Measurements from ENCODE around the gene RPS6KA2. TPM values are rescaled to one million over a fixed set of nuclear protein-coding genes. Genes with fewer than 3 reads are reported as not detected.
A peak's percentile ranks its signal among the peaks of the same experiment; 100 is the strongest.
"Not testable (repeated sequence)": the region's sequence is repeated elsewhere in the genome, so short reads cannot be mapped to it uniquely, and the experiment has no call there.

RPS6KA2 gene
- total and polyA plus RNA-seq, 5 experiments from 2014 or later: 2.1 to 13.6 (median 4.8) TPM

- ATAC-seq (no peak), DNase-seq (no peak)
- Mint-ChIP-seq H3K36me3 (peaks cover 0 to 3% (median 0%) of the 10 kb centered on the region in 3 donors), H3K27ac (no peak overlapping the region), H3K4me3 (no peak overlapping the region), H3K4me1 (peaks cover 0 to 12% (median 4%) of the 10 kb centered on the region in 4 donors), H3K9me3 (no peaks in the 10 kb centered on the region), H3K27me3 (peaks cover 0 to 3% (median 0%) of the 10 kb centered on the region in 5 donors)
- POLR2A ChIA-PET: no interaction called here
Measured at GRCh38 chr6:166388290-166389004, 238.6 kb downstream of the RPS6KA2 start.

GRCh38 chr6:166387642-166388289 is 239.3 kb downstream of the RPS6KA2 start:
- POLR2A ChIA-PET: no interaction called here
- Mint-ChIP-seq H3K27me3 (peaks cover 0 to 3% (median 0%) of the 10 kb centered on the region in 5 donors), H3K4me3 (no peak overlapping the region)

GRCh38 chr6:166387098-166387497 is 240.0 kb downstream of the RPS6KA2 start:
- POLR2A ChIA-PET, H3K36me3 Mint-ChIP-seq, DNase-seq, H3K9me3 Mint-ChIP-seq, H3K4me3 Mint-ChIP-seq, ATAC-seq, H3K27me3 Mint-ChIP-seq: not testable (repeated sequence)
- Mint-ChIP-seq H3K27ac (peak overlapping the region in 1 of 10 donors; percentile 19), H3K4me1 (peaks cover 0 to 12% (median 4%) of the 10 kb centered on the region in 4 donors)

More at GRCh38 chr6:166387642-166388289, 239.3 kb downstream of the RPS6KA2 start:
- Mint-ChIP-seq H3K9me3 (no peaks in the 10 kb centered on the region), H3K4me1 (peaks cover 0 to 12% (median 4%) of the 10 kb centered on the region in 4 donors), H3K36me3 (peaks cover 0 to 3% (median 0%) of the 10 kb centered on the region in 3 donors), H3K27ac (no peak overlapping the region)
- no peak for DNase-seq
- ATAC-seq: no peak

- no peak overlapping the region for H3K27ac Mint-ChIP-seq
- H3K4me3 Mint-ChIP-seq: no peak overlapping the region
- no peak for DNase-seq
- no peaks in the 10 kb centered on the region for H3K9me3 Mint-ChIP-seq
- peaks cover 0 to 3% (median 0%) of the 10 kb centered on the region in 3 donors for H3K36me3 Mint-ChIP-seq
- ATAC-seq: no peak
- peaks cover 6 to 18% (median 12%) of the 10 kb centered on the region in 4 donors for H3K4me1 Mint-ChIP-seq
- H3K27me3 Mint-ChIP-seq: peaks cover 0 to 1% (median 0%) of the 10 kb centered on the region in 5 donors
- POLR2A ChIA-PET: no interaction called here
Measured at GRCh38 chr6:166386111-166386510, 240.9 kb downstream of the RPS6KA2 start.

- POLR2A ChIA-PET: interaction anchor here (0.9 to 1.7 kb wide), 6 partner anchors 17 to 52 kb away, joined by 3 to 6 read pairs (median 3); partner anchors contain the start of gene SFT2D1
Measured at GRCh38 chr6:166383802-166384363, 243.2 kb downstream of the RPS6KA2 start.

GRCh38 chr6:166382933-166383801 is 243.9 kb downstream of the RPS6KA2 start, which contains the start of gene MPC1:
Gene MPC1, minus strand, starts transcription at chr6:166382940. Its CDS starts 64 bp downstream, at chr6:166382876.
- H3K36me3 Mint-ChIP-seq: peaks cover 0 to 3% (median 0%) of the 10 kb centered on the region in 3 donors
- DNase-seq: peak; percentile 90 to 95 (median 94)

More at GRCh38 chr6:166383802-166384363, 243.2 kb downstream of the RPS6KA2 start:
- Mint-ChIP-seq H3K4me3 (peak overlapping the region; percentile 81 to 92 (median 90)), H3K27ac (peak overlapping the region; percentile 59 to 95 (median 89)), H3K4me1 (peaks cover 6 to 21% (median 13%) of the 10 kb centered on the region in 4 donors)
- DNase-seq: peak in 4 of 10 donors; percentile 6 to 35 (median 14)
- not testable (repeated sequence) for H3K36me3 Mint-ChIP-seq, H3K27me3 Mint-ChIP-seq, ATAC-seq, H3K9me3 Mint-ChIP-seq

GRCh38 chr6:166382500-166382932 is 244.5 kb downstream of the RPS6KA2 start:
- peaks cover 0 to 2% (median 0%) of the 10 kb centered on the region in 3 donors for H3K36me3 Mint-ChIP-seq
- DNase-seq (peak in 1 of 10 donors; percentile 27), ATAC-seq (peak in 1 of 2 donors; percentile 8)
- H3K4me1 Mint-ChIP-seq: peaks cover 6 to 21% (median 13%) of the 10 kb centered on the region in 4 donors
- H3K27ac Mint-ChIP-seq: peak overlapping the region in 8 of 10 donors; percentile 87 to 95 (median 92)
- POLR2A ChIA-PET: interaction anchor here (1.3 to 1.7 kb wide), 2 partner anchors 29 to 34 kb away, joined by 3 to 5 read pairs; no protein-coding TSS in a partner anchor
- peak overlapping the region; percentile 87 to 97 (median 92) for H3K4me3 Mint-ChIP-seq
- H3K9me3 Mint-ChIP-seq: no peaks in the 10 kb centered on the region
- H3K27me3 Mint-ChIP-seq: no peaks in the 10 kb centered on the region

More at GRCh38 chr6:166382933-166383801, 243.9 kb downstream of the RPS6KA2 start, which contains the start of gene MPC1:
- peak within 1 kb of the TSS; percentile 84 to 95 (median 92) for H3K27ac Mint-ChIP-seq
- H3K4me3 Mint-ChIP-seq: peak within 1 kb of the TSS; percentile 90 to 97 (median 92)
- POLR2A ChIA-PET: interaction anchor here (0.9 to 1.7 kb wide), 5 partner anchors 17 to 52 kb away, joined by 3 to 6 read pairs (median 3); partner anchors contain the start of gene SFT2D1
- H3K4me1 Mint-ChIP-seq: peaks cover 6 to 21% (median 13%) of the 10 kb centered on the region in 4 donors
- ATAC-seq: peak; percentile 90 to 93
- H3K9me3 Mint-ChIP-seq: no peaks in the 10 kb centered on the region
- no peaks in the 10 kb centered on the region for H3K27me3 Mint-ChIP-seq

- peak overlapping the region; percentile 74 to 95 (median 92) for H3K27ac Mint-ChIP-seq
- ATAC-seq (peak; percentile 21 to 45), DNase-seq (peak; percentile 36 to 73 (median 65))
- peak overlapping the region; percentile 87 to 97 (median 92) for H3K4me3 Mint-ChIP-seq
- POLR2A ChIA-PET: interaction anchor here (0.6 to 1.8 kb wide), 5 partner anchors 29 to 106 kb away, joined by 3 to 5 read pairs (median 4); no protein-coding TSS in a partner anchor
- H3K9me3 Mint-ChIP-seq: no peaks in the 10 kb centered on the region
- peaks cover 6 to 21% (median 13%) of the 10 kb centered on the region in 4 donors for H3K4me1 Mint-ChIP-seq
- H3K27me3 Mint-ChIP-seq: no peaks in the 10 kb centered on the region
- H3K36me3 Mint-ChIP-seq: peaks cover 0 to 2% (median 0%) of the 10 kb centered on the region in 3 donors
Measured at GRCh38 chr6:166381733-166382499, 245.1 kb downstream of the RPS6KA2 start.

- Mint-ChIP-seq H3K27me3 (no peaks in the 10 kb centered on the region), H3K4me3 (peak overlapping the region; percentile 87 to 97 (median 92)), H3K27ac (peak overlapping the region; percentile 74 to 95 (median 92)), H3K4me1 (peaks cover 6 to 21% (median 13%) of the 10 kb centered on the region in 4 donors), H3K36me3 (peaks cover 0 to 2% (median 0%) of the 10 kb centered on the region in 3 donors), H3K9me3 (no peaks in the 10 kb centered on the region)
- DNase-seq: no peak
- POLR2A ChIA-PET: interaction anchor here (0.6 to 1.8 kb wide), 7 partner anchors 8 to 132 kb away, joined by 3 to 5 read pairs (median 3); no protein-coding TSS in a partner anchor
- ATAC-seq: no peak
Measured at GRCh38 chr6:166381381-166381732, 245.7 kb downstream of the RPS6KA2 start.

GRCh38 chr6:166379800-166380199 is 247.3 kb downstream of the RPS6KA2 start:
- POLR2A ChIA-PET: interaction anchor here (1.4 to 1.8 kb wide), 2 partner anchors 18 to 108 kb away, joined by 4 read pairs; no protein-coding TSS in a partner anchor
- no peak overlapping the region for H3K4me3 Mint-ChIP-seq
- peaks cover 6 to 21% (median 13%) of the 10 kb centered on the region in 4 donors for H3K4me1 Mint-ChIP-seq
- ATAC-seq (no peak), DNase-seq (no peak)
- H3K27me3 Mint-ChIP-seq: no peaks in the 10 kb centered on the region
- no peak overlapping the region for H3K27ac Mint-ChIP-seq
- H3K36me3 Mint-ChIP-seq: peaks cover 0 to 2% (median 0%) of the 10 kb centered on the region in 3 donors
- H3K9me3 Mint-ChIP-seq: no peaks in the 10 kb centered on the region

Measured in naive thymus-derived CD8-positive, alpha-beta T cell (primary cell).